GM03348 (cell line): ENCODE measurements around the gene THYN1.
"Not testable (repeated sequence)": the region's sequence is repeated elsewhere in the genome, so short reads cannot be mapped to it uniquely, and the experiment has no call there.

Experiments used
- DNase-seq: peaks from one replicate; pipeline ENCODE4 v3.0.0; 2012; ENCODE audit warnings: low spot score

The THYN1 gene

GRCh38 chr11:134275188-134275533 lies 22.0 kb upstream of the THYN1 start:
- DNase-seq, result no peak

GRCh38 chr11:134273317-134273712 lies 20.2 kb upstream of the THYN1 start:
- DNase-seq, result no peak

- DNase-seq, result no peak
Measured at GRCh38 chr11:134272381-134273316, 19.5 kb upstream of the THYN1 start.

GRCh38 chr11:134271978-134272377 lies 18.8 kb upstream of the THYN1 start:
- DNase-seq, result no peak

- DNase-seq, result no peak
Measured at GRCh38 chr11:134270250-134270714, 17.1 kb upstream of the THYN1 start.

- DNase-seq, result no peak
Measured at GRCh38 chr11:134267966-134268365, 14.8 kb upstream of the THYN1 start.

- no peak for DNase-seq
Measured at GRCh38 chr11:134267461-134267860, 14.3 kb upstream of the THYN1 start.

- peak; percentile 89 for DNase-seq
Measured at GRCh38 chr11:134266841-134267251, 13.7 kb upstream of the THYN1 start.

- no peak for DNase-seq
Measured at GRCh38 chr11:134266440-134266839, 13.3 kb upstream of the THYN1 start.

GRCh38 chr11:134264966-134265764 lies 12.0 kb upstream of the THYN1 start:
- no peak for DNase-seq

- DNase-seq, result peak; percentile 52
Measured at GRCh38 chr11:134261626-134262488, 8.7 kb upstream of the THYN1 start.

GRCh38 chr11:134260983-134261382 lies 7.8 kb upstream of the THYN1 start:
- DNase-seq, result no peak

GRCh38 chr11:134260503-134260902 lies 7.4 kb upstream of the THYN1 start:
- DNase-seq, result no peak

- DNase-seq, result no peak
Measured at GRCh38 chr11:134258577-134258976, 5.4 kb upstream of the THYN1 start.

- DNase-seq, result no peak
Measured at GRCh38 chr11:134257101-134257500, 3.9 kb upstream of the THYN1 start.

- DNase-seq, result not testable (repeated sequence)
Measured at GRCh38 chr11:134255184-134255561, 2.0 kb upstream of the THYN1 start.

GRCh38 chr11:134254433-134255183 lies 1.5 kb upstream of the THYN1 start:
- DNase-seq, result no peak

- peak; percentile 59 for DNase-seq
Measured at GRCh38 chr11:134252346-134253187, 585 bp downstream of the THYN1 start.

GRCh38 chr11:134250675-134251074 lies 2.5 kb downstream of the THYN1 start:
- no peak for DNase-seq

- no peak for DNase-seq
Measured at GRCh38 chr11:134250246-134250645, 2.9 kb downstream of the THYN1 start.
